CD14-positive monocyte (primary cell): ENCODE measurements around the gene UNC45B. TPM values are rescaled to one million over a fixed set of nuclear protein-coding genes. Genes with fewer than 3 reads are reported as not detected.

Experiments used
- DNase-seq, 3 donors: peaks; one replicate each; pipeline ENCODE4 v3.0.0-alpha.2; 2011 to 2022
- H2AFZ ChIP-seq: 2 replicates; pipeline ENCODE4 v1.6.0; 2012; ENCODE audit warnings: mild to moderate bottlenecking, low read depth, low read length, inconsistent platforms; ENCODE audit not compliant: insufficient read depth, poor library complexity, severe bottlenecking
- H3K27ac ChIP-seq, 2 donors: 1 replicate in 1 of 2; 2 replicates in 1 of 2; pipeline ENCODE4 v1.5.1; 2012 to 2013; ENCODE audit warnings: low read length in 2 of 2, control low read depth in 1 of 2, inconsistent platforms in 1 of 2, low read depth in 1 of 2, mild to moderate bottlenecking in 1 of 2
- H3K27me3 ChIP-seq, 2 donors: one replicate each; pipeline versions ENCODE4 v1.6.0 to v1.6.1; 2011 to 2013; ENCODE audit warnings: low read length in 2 of 2; ENCODE audit not compliant: control insufficient read depth in 2 of 2, insufficient read depth in 2 of 2
- H3K36me3 ChIP-seq, 2 donors: replicated peaks in 1 of 2; 1 replicate in 1 of 2; 2 replicates in 1 of 2; pipeline versions ENCODE4 v1.5.1 to v1.6.1; 2012 to 2013; ENCODE audit warnings: low read length in 2 of 2, control low read depth in 1 of 2, inconsistent platforms in 1 of 2, mild to moderate bottlenecking in 1 of 2; ENCODE audit not compliant: insufficient read depth in 2 of 2, control insufficient read depth in 1 of 2
- H3K4me1 ChIP-seq, 2 donors: 1 replicate in 1 of 2; 2 replicates in 1 of 2; pipeline versions ENCODE4 v1.5.1 to v1.6.1; 2012 to 2013; ENCODE audit warnings: low read length in 2 of 2, control low read depth in 1 of 2, inconsistent platforms in 1 of 2, mild to moderate bottlenecking in 1 of 2, moderate library complexity in 1 of 2; ENCODE audit not compliant: insufficient read depth in 2 of 2, control insufficient read depth in 1 of 2
- H3K4me2 ChIP-seq: replicated peaks from 2 replicates; pipeline ENCODE3; 2012; ENCODE audit warnings: low read length, moderate library complexity, mild to moderate bottlenecking; ENCODE audit not compliant: poor library complexity, severe bottlenecking; ENCODE audit errors: extremely low read depth
- H3K4me3 ChIP-seq, 3 experiments: fragments of 200-600 bp in 1 of 3; sonication (generic) in 1 of 3; replicated peaks in 1 of 3; 1 replicate in 2 of 3; 2 replicates in 1 of 3; pipeline ENCODE4 v1.5.1; 2011 to 2013; ENCODE audit warnings: low read length in 3 of 3, mild to moderate bottlenecking in 3 of 3, control low read depth in 2 of 3, low read depth in 2 of 3, inconsistent platforms in 1 of 3, moderate library complexity in 1 of 3
- H3K79me2 ChIP-seq: 2 replicates; pipeline ENCODE4 v1.6.0; 2012; ENCODE audit warnings: mild to moderate bottlenecking, control low read depth, inconsistent platforms, low read length, moderate library complexity; ENCODE audit not compliant: insufficient read depth
- H3K9ac ChIP-seq: 2 replicates; pipeline ENCODE4 v1.6.0; 2017; ENCODE audit warnings: low read length, mild to moderate bottlenecking; ENCODE audit not compliant: insufficient read depth, poor library complexity, severe bottlenecking
- H3K9me3 ChIP-seq, 2 donors: replicated peaks in 1 of 2; 1 replicate in 1 of 2; 2 replicates in 1 of 2; pipeline versions ENCODE4 v1.5.1 to v1.6.1; 2012 to 2013; ENCODE audit warnings: low read length in 2 of 2, control low read depth in 1 of 2; ENCODE audit not compliant: control insufficient read depth in 1 of 2, insufficient read depth in 1 of 2
- H4K20me1 ChIP-seq: 2 replicates; pipeline ENCODE4 v1.6.0; 2012; ENCODE audit warnings: mild to moderate bottlenecking, low read length, control low read depth, moderate library complexity; ENCODE audit not compliant: insufficient read depth
- H3K27ac Mint-ChIP-seq, 7 donors: one replicate each; pipeline ENCODE4 v1.8.0; 2020; ENCODE audit warnings: mild to moderate bottlenecking in 7 of 7, mixed read lengths in 7 of 7, moderate library complexity in 6 of 7, inconsistent platforms in 2 of 7
- H3K27me3 Mint-ChIP-seq, 3 donors: one replicate each; pipeline ENCODE4 v1.8.0; 2021 to 2022; ENCODE audit warnings: low read depth in 3 of 3, mild to moderate bottlenecking in 3 of 3, mixed read lengths in 3 of 3, moderate library complexity in 3 of 3, inconsistent platforms in 1 of 3
- H3K36me3 Mint-ChIP-seq, 2 donors: one replicate each; pipeline ENCODE4 v1.8.0; 2020; ENCODE audit warnings: mixed read lengths in 2 of 2, inconsistent platforms in 1 of 2, mild to moderate bottlenecking in 1 of 2
- H3K4me1 Mint-ChIP-seq: one replicate; pipeline ENCODE4 v1.8.0; 2020; ENCODE audit warnings: mild to moderate bottlenecking, mixed read lengths
- H3K4me3 Mint-ChIP-seq, 2 donors: one replicate each; pipeline ENCODE4 v1.8.0; 2020; ENCODE audit warnings: mild to moderate bottlenecking in 2 of 2, mixed read lengths in 2 of 2, moderate library complexity in 1 of 2
- H3K9me3 Mint-ChIP-seq, 7 donors: one replicate each; pipeline ENCODE4 v1.8.0; 2020 to 2022; ENCODE audit warnings: mixed read lengths in 7 of 7, mild to moderate bottlenecking in 6 of 7, moderate library complexity in 6 of 7, inconsistent platforms in 2 of 7
- CTCF ChIP-seq: fragments of 200-600 bp; IDR thresholded peaks from one replicate; pipeline ENCODE4 v1.8.0; 2022; ENCODE audit warnings: antibody characterized with exemption, mild to moderate bottlenecking
- WGBS: methylation state at CpG from one replicate; pipeline ENCODE4 v1.1.5; 2013; ENCODE audit warnings: missing lambda C conversion rate; ENCODE audit not compliant: insufficient coverage; 5-methylcytosine and 5-hydroxymethylcytosine counted together
- intact Hi-C, 2 donors: fragments of 100-400 bp; cut with micrococcal nuclease; formaldehyde crosslinking; loops; one replicate each; pipeline versions ENCODE4 v1.15.0 to v1.15.1; 2023
- polyA plus RNA-seq, 3 donors: library from polyadenylated mRNA; depleted of rRNA in 1 of 3; unstranded in 2 of 3; stranded (reverse) in 1 of 3; fragments of 300-500 nt in 2 of 3; fragments of >200 nt in 1 of 3; fragmentation: Illumina TruSeq in 2 of 3; gene quantifications; 1 replicate in 2 of 3; 2 replicates in 1 of 3; pipeline ENCODE4 v1.2.3, GENCODE V29; 2012 to 2021

UNC45B gene
- polyA plus RNA-seq, 3 donors = not detected

GRCh38 chr17:35132099-35132498 lies 15.5 kb upstream of the UNC45B start:
- TF ChIP-seq CTCF = no peak
- intact Hi-C loops = no loop called here
- WGBS = 88% methylated on average over 8 of the region's 10 CpGs
- Histone ChIP-seq H3K4me2 (no peak overlapping the region), H4K20me1 (no peaks in the 10 kb centered on the region), H3K4me1 (no peaks in the 10 kb centered on the region), H3K79me2 (no peaks in the 10 kb centered on the region), H3K27ac (no peak overlapping the region), H3K27me3 (no peaks in the 10 kb centered on the region), H3K4me3 (no peak overlapping the region), H3K9ac (no peak overlapping the region), H3K36me3 (peaks cover 57 to 63% of the 10 kb centered on the region in 2 donors), H3K9me3 (no peaks in the 10 kb centered on the region), H2AFZ (no peak overlapping the region)
- Mint-ChIP-seq H3K9me3 (no peaks in the 10 kb centered on the region), H3K27ac (peak overlapping the region in 1 of 7 donors; percentile 9), H3K36me3 (peaks cover 62 to 63% of the 10 kb centered on the region in 2 donors), H3K4me3 (no peak overlapping the region), H3K27me3 (peaks cover 0 to 2% (median 0%) of the 10 kb centered on the region in 3 donors), H3K4me1 (no peaks in the 10 kb centered on the region)
- DNase-seq = no peak

GRCh38 chr17:35132816-35133550 lies 14.6 kb upstream of the UNC45B start:
- no peak overlapping the region for H3K9ac ChIP-seq
- 95% methylated on average over 19 of the region's 22 CpGs for WGBS
- peaks cover 0 to 2% (median 0%) of the 10 kb centered on the region in 3 donors for H3K27me3 Mint-ChIP-seq

More at GRCh38 chr17:35132816-35133550, 14.6 kb upstream of the UNC45B start:
- intact Hi-C loops = no loop called here
- H3K27ac ChIP-seq = no peak overlapping the region
- peaks cover 66 to 71% of the 10 kb centered on the region in 2 donors for H3K36me3 ChIP-seq
- no peak overlapping the region for H3K4me3 Mint-ChIP-seq
- no peak overlapping the region for H3K4me2 ChIP-seq
- H3K4me3 ChIP-seq = no peak overlapping the region
- H3K4me1 Mint-ChIP-seq = no peaks in the 10 kb centered on the region
- no peaks in the 10 kb centered on the region for H3K27me3 ChIP-seq
- no peak for DNase-seq
- peak overlapping the region in 1 of 7 donors; percentile 6 for H3K27ac Mint-ChIP-seq
- no peak for TF ChIP-seq CTCF
- no peaks in the 10 kb centered on the region for H3K9me3 ChIP-seq
- H3K36me3 Mint-ChIP-seq = peaks cover 66 to 70% of the 10 kb centered on the region in 2 donors
- H3K79me2 ChIP-seq = no peaks in the 10 kb centered on the region
- H3K9me3 Mint-ChIP-seq = no peaks in the 10 kb centered on the region
- H4K20me1 ChIP-seq = no peaks in the 10 kb centered on the region
- no peaks in the 10 kb centered on the region for H3K4me1 ChIP-seq
- H2AFZ ChIP-seq = no peak overlapping the region
